Vagina (tissue), 2 donors: ENCODE measurements around the gene KLC1. TPM values are rescaled to one million over a fixed set of nuclear protein-coding genes. Genes with fewer than 3 reads are reported as not detected.

ENCODE experiments used
- DNase-seq, 2 donors: peaks; one replicate each; pipeline ENCODE4 v3.0.0-alpha.2; 2017; ENCODE audit errors: extremely low spot score in 2 of 2
- H3K27ac ChIP-seq: fragments of 200-600 bp; sonication (generic); one replicate; pipeline ENCODE4 v1.5.1; 2019
- H3K27me3 ChIP-seq: fragments of 200-600 bp; sonication (generic); one replicate; pipeline ENCODE4 v1.5.1; 2019
- H3K36me3 ChIP-seq, 2 donors: fragments of 200-600 bp; sonication (generic); one replicate each; pipeline ENCODE4 v1.5.1; 2017 to 2019
- H3K4me1 ChIP-seq: fragments of 200-600 bp; sonication (generic); one replicate; pipeline ENCODE4 v1.5.1; 2019
- H3K4me3 ChIP-seq, 2 donors: fragments of 200-600 bp; sonication (generic); 1 replicate in 1 of 2; 2 replicates in 1 of 2; pipeline ENCODE4 v1.5.1; 2016 to 2019
- H3K9me3 ChIP-seq: fragments of 200-600 bp; sonication (generic); one replicate; pipeline ENCODE4 v1.5.1; 2019
- POLR2A ChIP-seq, 2 donors: fragments of 450-650 bp; IDR thresholded peaks; one replicate each; pipeline ENCODE4 v1.6.1; 2017; ENCODE audit warnings: antibody characterized with exemption in 2 of 2, mild to moderate bottlenecking in 2 of 2, moderate library complexity in 2 of 2
- POLR2AphosphoS5 ChIP-seq, 2 donors: sonication (generic); formaldehyde crosslinking; IDR thresholded peaks; one replicate each; pipeline ENCODE4 v1.9.0; 2017; ENCODE audit warnings: antibody characterized with exemption in 2 of 2, mild to moderate bottlenecking in 2 of 2, low read depth in 1 of 2; ENCODE audit not compliant: insufficient read depth in 1 of 2
- intact Hi-C: fragments of 100-400 bp; cut with DNase I; formaldehyde crosslinking; loops from one replicate; pipeline ENCODE4 v1.15.1; 2023
- total RNA-seq: library from RNA; depleted of rRNA; stranded (reverse); fragments of >200 nt; gene quantifications from one replicate; pipeline ENCODE4 v1.2.3, GENCODE V29; 2016
- TF ChIP-seq, protein P1 (sequence below), 3 experiments: fragments of 450-650 bp in 2 of 3; fragments of 200-600 bp in 1 of 3; sonication (generic) in 1 of 3; IDR thresholded peaks; one replicate each; pipeline ENCODE4 v1.5.1; 2017 to 2019; ENCODE audit warnings: antibody characterized with exemption in 3 of 3, mild to moderate bottlenecking in 2 of 3, moderate library complexity in 2 of 3

Gene KLC1
- total RNA-seq, 1 donor from 2014 or later: 322 TPM

DNA sequence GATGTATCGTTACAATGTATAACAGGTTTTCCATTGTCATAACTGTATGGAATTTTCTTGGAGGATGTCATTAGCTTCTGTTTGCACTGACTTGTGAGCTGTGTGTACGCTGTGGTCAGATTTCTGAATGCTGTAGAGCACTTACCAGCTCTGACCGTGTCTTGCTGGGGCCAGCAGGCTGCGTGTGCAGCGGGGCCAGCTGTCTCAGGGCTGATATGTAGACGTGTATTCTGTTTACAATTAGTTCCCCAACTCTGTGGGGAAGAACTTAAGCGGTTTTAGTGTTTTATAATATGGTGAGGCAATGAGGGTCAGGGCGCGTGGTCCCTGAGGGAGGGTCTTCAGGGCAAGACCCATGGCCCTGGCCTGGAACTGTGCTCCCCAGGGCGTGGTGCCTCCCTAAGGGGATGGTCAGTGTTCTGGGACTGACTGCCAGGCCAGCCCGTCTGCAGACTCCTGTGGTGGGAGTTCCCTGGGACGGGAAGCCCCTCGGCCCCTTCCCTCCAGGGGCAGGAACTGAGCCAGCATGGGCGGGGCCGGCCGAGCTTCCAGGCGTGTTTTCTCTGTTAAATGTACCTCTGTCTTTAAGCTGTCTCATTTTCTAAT lies 67.6 kb downstream of the KLC1 start:
- Histone ChIP-seq H3K4me1 (peaks cover 62% of the 10 kb centered on the region), H3K27ac (peak overlapping the region; percentile 62), H3K36me3 (peaks cover 7 to 52% of the 10 kb centered on the region in 2 donors), H3K4me3 (no peak overlapping the region), H3K9me3 (no peaks in the 10 kb centered on the region), H3K27me3 (no peaks in the 10 kb centered on the region)
- TF ChIP-seq POLR2AphosphoS5 (IDR thresholded peaks at IDR 0.05; ENCODE audit: insufficient read depth in 1 of 2, low read depth in 1 of 2) (peak; percentile 32 to 71), POLR2A (IDR thresholded peaks at IDR 0.05) (no peak)
- TF ChIP-seq, protein P1, sequence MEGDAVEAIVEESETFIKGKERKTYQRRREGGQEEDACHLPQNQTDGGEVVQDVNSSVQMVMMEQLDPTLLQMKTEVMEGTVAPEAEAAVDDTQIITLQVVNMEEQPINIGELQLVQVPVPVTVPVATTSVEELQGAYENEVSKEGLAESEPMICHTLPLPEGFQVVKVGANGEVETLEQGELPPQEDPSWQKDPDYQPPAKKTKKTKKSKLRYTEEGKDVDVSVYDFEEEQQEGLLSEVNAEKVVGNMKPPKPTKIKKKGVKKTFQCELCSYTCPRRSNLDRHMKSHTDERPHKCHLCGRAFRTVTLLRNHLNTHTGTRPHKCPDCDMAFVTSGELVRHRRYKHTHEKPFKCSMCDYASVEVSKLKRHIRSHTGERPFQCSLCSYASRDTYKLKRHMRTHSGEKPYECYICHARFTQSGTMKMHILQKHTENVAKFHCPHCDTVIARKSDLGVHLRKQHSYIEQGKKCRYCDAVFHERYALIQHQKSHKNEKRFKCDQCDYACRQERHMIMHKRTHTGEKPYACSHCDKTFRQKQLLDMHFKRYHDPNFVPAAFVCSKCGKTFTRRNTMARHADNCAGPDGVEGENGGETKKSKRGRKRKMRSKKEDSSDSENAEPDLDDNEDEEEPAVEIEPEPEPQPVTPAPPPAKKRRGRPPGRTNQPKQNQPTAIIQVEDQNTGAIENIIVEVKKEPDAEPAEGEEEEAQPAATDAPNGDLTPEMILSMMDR (IDR thresholded peaks at IDR 0.05): no peak
- intact Hi-C loops: no loop called here
- no peak for DNase-seq

DNA sequence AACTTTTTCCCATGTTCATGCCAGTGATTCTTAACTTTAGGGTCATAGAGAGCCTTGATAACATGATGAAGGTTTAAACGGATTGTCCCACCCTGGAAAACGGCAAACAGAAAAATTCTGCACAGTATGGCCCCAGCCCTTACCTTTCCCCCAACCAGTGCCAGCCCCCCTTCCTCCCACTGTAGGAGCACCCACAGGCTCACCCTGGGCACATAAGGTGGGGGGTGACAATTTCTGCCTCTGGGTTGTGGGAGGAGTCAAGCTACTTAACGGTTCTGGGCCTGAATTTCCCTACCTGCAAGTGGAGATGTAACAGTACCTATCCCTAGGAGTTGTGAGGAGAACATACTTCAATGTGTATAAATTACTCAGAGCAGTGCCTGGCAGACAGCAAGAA lies 68.2 kb downstream of the KLC1 start:
- Histone ChIP-seq H3K4me1 (peaks cover 56% of the 10 kb centered on the region), H3K27ac (peak overlapping the region; percentile 62), H3K27me3 (no peaks in the 10 kb centered on the region), H3K9me3 (no peaks in the 10 kb centered on the region), H3K4me3 (no peak overlapping the region), H3K36me3 (peaks cover 7 to 58% of the 10 kb centered on the region in 2 donors)
- no peak for DNase-seq
- TF ChIP-seq, protein P1 (IDR thresholded peaks at IDR 0.05): no peak
- no peak for TF ChIP-seq POLR2AphosphoS5 (IDR thresholded peaks at IDR 0.05; ENCODE audit: insufficient read depth in 1 of 2, low read depth in 1 of 2)
- no peak for TF ChIP-seq POLR2A (IDR thresholded peaks at IDR 0.05)
- intact Hi-C loops: no loop called here

DNA sequence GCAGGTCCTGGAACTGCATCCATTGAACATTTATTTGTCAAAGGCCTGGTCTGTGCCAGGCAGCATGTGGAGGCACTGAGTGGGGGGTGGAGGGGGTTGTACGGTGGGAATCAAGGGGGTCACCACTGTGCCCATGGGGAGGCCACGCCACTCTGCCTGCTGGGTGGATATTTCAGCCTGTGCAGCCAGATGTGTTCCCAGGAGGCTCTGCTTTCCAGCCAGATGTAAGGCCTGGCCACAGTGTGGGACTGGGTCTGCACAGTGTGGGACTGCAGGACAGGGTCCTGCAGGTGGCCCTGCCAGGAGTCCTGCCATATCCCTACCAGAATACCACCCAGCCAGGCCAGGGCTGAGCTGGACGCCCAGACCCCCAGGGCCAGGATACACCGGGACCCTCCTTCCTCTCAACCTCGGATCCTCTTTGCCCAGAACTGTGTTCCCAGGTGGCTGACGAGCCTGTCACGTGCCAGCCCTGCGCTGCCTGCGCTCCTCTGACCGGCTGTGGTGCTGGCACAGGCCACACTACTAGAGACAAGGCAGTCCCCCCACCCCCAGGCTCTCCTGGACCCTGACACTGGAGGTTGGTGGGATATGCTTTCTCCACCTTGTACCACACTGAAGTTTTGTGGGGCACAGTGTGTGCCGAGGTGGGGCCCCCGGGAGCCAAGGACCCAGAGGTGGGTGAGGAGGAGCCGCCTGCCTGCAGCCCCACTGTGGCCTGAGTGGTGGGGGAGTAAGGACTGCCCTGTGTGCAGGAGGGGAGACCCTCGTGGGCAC lies 68.8 kb downstream of the KLC1 start:
- DNase-seq: no peak
- H3K4me3 ChIP-seq: no peak overlapping the region
- TF ChIP-seq, protein P1 (IDR thresholded peaks at IDR 0.05): no peak
- TF ChIP-seq POLR2AphosphoS5 (IDR thresholded peaks at IDR 0.05; ENCODE audit: insufficient read depth in 1 of 2, low read depth in 1 of 2): no peak
- no peak for TF ChIP-seq POLR2A (IDR thresholded peaks at IDR 0.05)
- H3K27me3 ChIP-seq: no peaks in the 10 kb centered on the region
- intact Hi-C loops: no loop called here
- H3K36me3 ChIP-seq: peaks cover 7 to 64% of the 10 kb centered on the region in 2 donors
- H3K9me3 ChIP-seq: no peaks in the 10 kb centered on the region
- peak overlapping the region; percentile 62 for H3K27ac ChIP-seq
- peaks cover 53% of the 10 kb centered on the region for H3K4me1 ChIP-seq

DNA sequence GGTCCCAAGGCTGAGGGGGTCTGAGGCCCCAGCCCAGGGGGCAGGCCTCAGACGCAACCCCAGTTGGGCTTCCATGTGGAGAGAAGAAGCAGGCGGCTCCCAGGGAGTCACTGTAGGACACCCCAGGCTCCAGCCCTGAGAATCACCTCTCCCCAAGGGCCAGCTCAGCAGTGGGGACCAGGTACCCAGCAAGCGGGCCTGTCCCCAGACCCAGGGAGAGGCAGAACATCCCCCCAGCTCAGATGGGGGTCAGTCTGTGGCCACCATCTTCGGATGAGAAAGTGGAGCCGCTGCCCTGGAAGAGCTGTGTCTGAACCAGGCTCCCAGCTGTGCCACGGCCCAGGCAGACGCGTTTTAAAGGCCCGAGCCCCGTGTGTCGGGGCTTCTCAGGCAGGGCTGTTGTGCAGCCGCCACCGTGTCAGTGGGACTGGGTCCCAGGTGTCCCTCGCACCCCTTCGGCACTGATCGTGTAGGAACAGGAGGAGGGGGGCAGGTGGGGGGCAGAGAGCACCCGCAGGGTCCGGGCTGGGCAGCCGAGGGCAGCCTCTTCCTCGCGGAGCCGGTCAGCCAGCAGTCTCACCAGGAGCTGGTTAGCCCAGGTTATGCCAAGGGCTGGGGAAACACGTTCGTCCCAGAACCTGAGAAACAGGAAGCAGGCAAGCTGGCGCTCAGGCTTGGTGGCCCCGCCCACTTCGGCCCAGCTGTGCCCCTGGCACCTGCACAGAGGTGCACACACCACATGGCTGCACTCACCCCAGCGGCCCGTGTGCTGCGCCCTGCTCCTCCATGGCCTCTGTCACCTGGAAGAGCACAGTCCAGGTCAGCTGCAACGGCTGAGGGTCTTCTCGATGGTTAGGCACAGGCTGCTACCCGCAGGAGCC lies 69.6 kb downstream of the KLC1 start:
- Histone ChIP-seq H3K27me3 (no peaks in the 10 kb centered on the region), H3K4me1 (peaks cover 50% of the 10 kb centered on the region), H3K27ac (peak overlapping the region; percentile 62), H3K4me3 (no peak overlapping the region), H3K36me3 (peaks cover 7 to 60% of the 10 kb centered on the region in 2 donors), H3K9me3 (no peaks in the 10 kb centered on the region)
- intact Hi-C loops: no loop called here
- TF ChIP-seq POLR2A (IDR thresholded peaks at IDR 0.05): no peak
- TF ChIP-seq, protein P1 (IDR thresholded peaks at IDR 0.05): no peak
- peak in 1 of 2 donors; percentile 22 for TF ChIP-seq POLR2AphosphoS5 (IDR thresholded peaks at IDR 0.05; ENCODE audit: insufficient read depth in 1 of 2, low read depth in 1 of 2)
- peak in 1 of 2 donors; percentile 96 for DNase-seq
